Neuron (in vitro differentiated cells): ENCODE results near the gene PDE3B.
"Not testable (repeated sequence)": the region's sequence is repeated elsewhere in the genome, so short reads cannot be mapped to it uniquely, and the experiment has no call there.

ENCODE experiments used
- H2AFZ ChIP-seq: one replicate; pipeline ENCODE4 v1.6.1; 2013; ENCODE audit warnings: low read depth, mild to moderate bottlenecking, inconsistent platforms, low read length, moderate library complexity
- H3K27me3 ChIP-seq: one replicate; pipeline ENCODE4 v1.6.1; 2013; ENCODE audit warnings: low read length; ENCODE audit not compliant: insufficient read depth
- H3K36me3 ChIP-seq: one replicate; pipeline ENCODE4 v1.6.1; 2013; ENCODE audit warnings: low read length; ENCODE audit not compliant: insufficient read depth
- H3K4me1 ChIP-seq: one replicate; pipeline ENCODE4 v1.6.1; 2013; ENCODE audit warnings: low read length; ENCODE audit not compliant: insufficient read depth
- H3K4me3 ChIP-seq: 2 replicates; pipeline ENCODE4 v1.5.1; 2013; ENCODE audit warnings: mild to moderate bottlenecking, low read length, moderate library complexity
- H3K9me3 ChIP-seq: one replicate; pipeline ENCODE4 v1.6.1; 2013; ENCODE audit warnings: low read length

The PDE3B gene

DNA sequence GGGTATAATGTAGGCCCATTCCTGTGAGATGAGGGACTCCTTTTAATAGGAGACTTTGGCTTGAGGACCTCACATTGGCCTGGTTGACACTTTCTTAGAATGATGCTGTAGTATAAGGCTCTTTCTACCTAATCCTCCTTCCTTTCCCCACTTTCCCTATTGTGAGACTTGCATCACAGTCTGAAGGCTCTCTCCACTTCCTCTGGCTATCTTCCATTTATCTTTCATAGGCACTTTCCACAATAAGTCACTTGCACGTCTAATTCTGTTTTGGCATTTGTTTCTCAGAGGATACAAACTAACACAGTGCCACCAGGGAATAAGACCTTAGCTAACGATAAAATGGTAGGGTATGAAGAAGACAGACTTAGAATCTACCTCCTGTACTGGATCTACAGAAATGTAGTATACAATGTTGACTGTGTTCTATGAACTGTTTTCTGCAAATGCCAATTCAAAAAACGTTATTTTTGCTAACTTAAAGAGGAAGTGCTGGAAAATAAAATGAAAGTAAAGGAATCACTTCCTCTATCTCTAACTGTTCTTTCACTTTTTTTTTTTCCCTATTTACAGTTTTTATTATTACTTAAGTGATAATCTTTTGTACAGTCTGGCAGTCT, 17.9 kb upstream of the PDE3B start:
- no peak overlapping the region for H3K4me3 ChIP-seq
- no peaks in the 10 kb centered on the region for H3K27me3 ChIP-seq
- no peaks in the 10 kb centered on the region for H3K4me1 ChIP-seq
- H2AFZ ChIP-seq, result no peak overlapping the region
- H3K36me3 ChIP-seq, result no peaks in the 10 kb centered on the region
- peaks cover 2% of the 10 kb centered on the region for H3K9me3 ChIP-seq

DNA sequence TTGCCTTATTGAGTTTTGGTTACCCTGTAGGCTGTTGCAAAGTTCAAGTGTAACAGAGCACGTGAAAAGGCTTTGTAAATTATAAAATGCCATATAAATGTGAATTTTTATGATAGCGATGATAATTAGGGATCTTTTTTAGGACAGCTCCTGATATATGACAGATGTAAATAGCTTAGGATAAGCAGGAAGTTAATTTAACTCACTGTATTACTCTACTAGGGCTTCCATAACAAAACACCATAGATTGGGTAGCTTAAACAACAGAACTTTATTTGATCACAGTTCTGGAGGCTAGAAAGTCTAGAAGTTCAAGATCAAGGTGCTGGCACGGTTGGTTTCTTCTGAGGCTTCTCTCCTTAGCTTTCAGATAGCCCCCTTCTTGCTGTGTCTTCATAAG, 17.0 kb upstream of the PDE3B start:
- H3K4me1 ChIP-seq, result no peaks in the 10 kb centered on the region
- peaks cover 2% of the 10 kb centered on the region for H3K9me3 ChIP-seq
- H3K36me3 ChIP-seq, result no peaks in the 10 kb centered on the region
- H3K4me3 ChIP-seq, result no peak overlapping the region
- no peaks in the 10 kb centered on the region for H3K27me3 ChIP-seq
- no peak overlapping the region for H2AFZ ChIP-seq

DNA sequence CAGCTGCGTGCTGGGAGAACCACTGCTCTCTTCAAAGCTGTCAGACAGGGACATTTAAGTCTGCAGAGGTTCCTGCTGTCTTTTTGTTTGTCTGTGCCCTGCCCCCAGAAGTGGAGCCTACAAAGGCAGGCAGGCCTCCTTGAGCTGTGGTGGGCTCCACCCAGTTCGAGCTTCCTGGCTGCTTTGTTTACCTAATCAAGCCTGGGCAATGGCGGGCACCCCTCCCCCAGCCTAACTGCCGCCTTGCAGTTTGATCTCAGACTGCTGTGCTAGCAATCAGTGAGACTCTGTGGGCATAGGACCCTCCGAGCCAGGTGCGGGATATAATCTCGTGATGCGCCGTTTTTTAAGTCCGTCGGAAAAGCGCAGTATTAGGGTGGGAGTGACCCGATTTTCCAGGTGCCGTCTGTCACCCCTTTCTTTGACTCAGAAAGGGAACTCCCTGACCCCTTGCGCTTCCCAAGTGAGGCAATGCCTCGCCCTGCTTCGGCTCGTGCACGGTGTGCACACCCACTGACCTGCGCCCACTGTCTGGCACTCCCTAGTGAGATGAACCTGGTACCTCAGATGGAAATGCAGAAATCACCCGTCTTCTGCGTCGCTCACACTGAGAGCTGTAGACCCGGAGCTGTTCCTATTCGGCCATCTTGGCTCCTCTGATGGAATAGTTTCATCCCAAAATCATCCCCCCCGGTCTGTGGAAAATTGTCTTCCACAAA, 9.9 kb upstream of the PDE3B start:
- H2AFZ ChIP-seq, H3K4me1 ChIP-seq, H3K36me3 ChIP-seq, H3K4me3 ChIP-seq, H3K9me3 ChIP-seq, H3K27me3 ChIP-seq: not testable (repeated sequence)

DNA sequence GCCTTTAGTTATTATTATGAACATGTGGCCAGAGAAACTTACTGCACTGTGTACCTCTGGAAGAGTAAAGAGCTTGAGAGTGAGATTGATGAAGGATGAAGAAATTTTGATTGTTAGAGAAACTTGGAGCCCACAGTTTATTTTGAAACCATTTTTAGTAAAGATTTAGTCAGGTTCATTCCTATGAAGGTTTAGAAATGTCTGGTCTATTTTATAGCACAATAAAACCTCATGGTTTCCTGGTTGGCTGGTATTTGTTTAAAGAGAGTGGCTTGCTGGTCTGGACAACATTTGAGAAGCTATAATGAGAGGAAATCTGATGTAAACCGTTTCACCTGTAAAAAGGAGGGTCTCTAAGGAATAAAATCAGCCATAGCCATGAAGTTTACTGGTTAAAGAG, 8.8 kb upstream of the PDE3B start:
- no peaks in the 10 kb centered on the region for H3K27me3 ChIP-seq
- H3K36me3 ChIP-seq, result no peaks in the 10 kb centered on the region
- H2AFZ ChIP-seq, result no peak overlapping the region
- no peak overlapping the region for H3K4me3 ChIP-seq
- no peaks in the 10 kb centered on the region for H3K4me1 ChIP-seq
- no peaks in the 10 kb centered on the region for H3K9me3 ChIP-seq

DNA sequence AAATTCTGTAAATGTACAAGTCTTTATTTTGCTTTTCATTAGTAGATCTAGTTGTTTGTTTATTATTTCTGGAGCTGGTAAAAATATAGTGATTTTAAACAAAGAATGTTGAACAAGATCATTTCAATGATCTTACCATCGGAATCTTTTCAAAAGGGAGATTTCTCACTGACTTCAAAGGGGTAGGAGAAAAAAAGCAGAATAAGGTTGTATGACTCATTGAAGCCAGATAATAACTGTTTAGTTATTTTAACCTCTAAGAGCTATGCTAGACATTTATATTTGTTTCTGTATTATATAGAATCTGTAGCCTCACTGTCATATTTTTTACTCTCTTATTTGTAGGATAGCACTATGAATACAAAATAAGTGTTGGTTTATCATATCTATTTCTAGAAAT, 8.1 kb upstream of the PDE3B start:
- H3K36me3 ChIP-seq, result no peaks in the 10 kb centered on the region
- H3K4me3 ChIP-seq, result no peak overlapping the region
- no peak overlapping the region for H2AFZ ChIP-seq
- no peaks in the 10 kb centered on the region for H3K9me3 ChIP-seq
- no peaks in the 10 kb centered on the region for H3K4me1 ChIP-seq
- no peaks in the 10 kb centered on the region for H3K27me3 ChIP-seq

DNA sequence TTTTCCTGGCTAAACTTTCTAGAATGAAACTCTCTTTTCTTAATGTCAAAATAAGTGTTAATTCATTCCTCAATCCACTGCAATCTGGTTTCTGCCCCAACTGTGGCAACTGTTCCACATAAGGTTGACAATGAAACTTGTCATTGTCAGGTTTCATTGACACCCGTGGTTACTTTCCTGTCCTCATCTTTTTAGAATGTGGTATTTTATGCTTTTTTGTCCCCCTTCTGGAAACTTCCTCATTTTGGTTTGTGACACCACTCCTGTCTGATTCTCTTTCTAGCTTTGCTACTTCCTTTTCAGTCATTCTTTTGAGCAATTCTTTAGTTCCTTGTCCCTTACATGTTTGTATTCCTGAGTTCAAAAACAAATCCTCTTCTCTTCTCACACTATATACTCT, 7.5 kb upstream of the PDE3B start:
- Histone ChIP-seq H3K36me3 (no peaks in the 10 kb centered on the region), H2AFZ (no peak overlapping the region), H3K4me1 (no peaks in the 10 kb centered on the region), H3K27me3 (no peaks in the 10 kb centered on the region), H3K4me3 (no peak overlapping the region), H3K9me3 (no peaks in the 10 kb centered on the region)

DNA sequence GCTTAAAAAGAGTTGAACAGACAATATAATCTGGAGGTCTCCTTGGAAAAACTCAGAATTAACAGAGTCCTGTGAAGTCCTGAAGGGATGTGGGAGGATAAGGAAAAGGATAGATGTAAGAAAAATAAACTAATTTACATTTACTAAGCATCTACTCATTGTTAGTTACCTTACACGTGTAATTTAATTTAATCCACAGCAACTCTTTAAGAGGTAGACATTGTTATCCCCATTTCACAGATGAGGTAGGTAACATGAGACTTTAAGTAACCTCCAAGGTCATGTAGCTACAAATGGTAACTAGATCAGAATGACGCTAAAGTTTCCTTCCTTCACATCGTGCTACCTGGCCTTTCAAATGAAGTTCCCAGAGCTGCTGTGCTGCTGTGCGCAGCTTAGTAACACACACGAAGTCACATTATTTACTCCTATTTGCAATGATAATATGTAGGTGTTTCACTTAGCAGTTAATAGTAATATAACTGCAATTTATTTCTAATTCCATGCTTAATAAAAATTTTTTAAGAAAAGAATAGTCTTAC, 5.7 kb upstream of the PDE3B start:
- Histone ChIP-seq H3K36me3 (no peaks in the 10 kb centered on the region), H3K27me3 (no peaks in the 10 kb centered on the region), H3K4me1 (no peaks in the 10 kb centered on the region), H3K9me3 (no peaks in the 10 kb centered on the region), H2AFZ (no peak overlapping the region), H3K4me3 (no peak overlapping the region)

DNA sequence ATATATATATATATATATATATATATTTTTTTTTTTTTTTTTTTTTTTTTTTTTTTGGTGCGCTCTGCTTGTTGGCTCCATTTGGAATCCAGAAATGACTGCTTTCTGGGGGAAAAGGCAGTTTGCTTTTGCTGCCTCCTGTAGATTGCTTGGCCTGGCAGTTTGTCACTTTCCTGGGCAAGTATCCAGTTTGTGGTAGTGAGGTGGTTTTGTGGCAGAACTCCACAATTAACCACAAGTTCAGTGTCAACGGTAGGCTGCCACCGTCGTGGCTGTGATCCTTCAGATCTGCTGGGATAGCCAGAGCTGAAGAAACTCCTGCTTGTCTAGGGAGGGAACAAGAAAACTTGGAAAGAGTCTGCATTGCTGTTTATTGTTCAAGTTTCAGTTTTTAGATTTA, 5.0 kb upstream of the PDE3B start:
- Histone ChIP-seq H3K4me3 (no peak overlapping the region), H3K27me3 (no peaks in the 10 kb centered on the region), H3K4me1 (peaks cover 4% of the 10 kb centered on the region), H3K36me3 (no peaks in the 10 kb centered on the region), H2AFZ (no peak overlapping the region), H3K9me3 (no peaks in the 10 kb centered on the region)

DNA sequence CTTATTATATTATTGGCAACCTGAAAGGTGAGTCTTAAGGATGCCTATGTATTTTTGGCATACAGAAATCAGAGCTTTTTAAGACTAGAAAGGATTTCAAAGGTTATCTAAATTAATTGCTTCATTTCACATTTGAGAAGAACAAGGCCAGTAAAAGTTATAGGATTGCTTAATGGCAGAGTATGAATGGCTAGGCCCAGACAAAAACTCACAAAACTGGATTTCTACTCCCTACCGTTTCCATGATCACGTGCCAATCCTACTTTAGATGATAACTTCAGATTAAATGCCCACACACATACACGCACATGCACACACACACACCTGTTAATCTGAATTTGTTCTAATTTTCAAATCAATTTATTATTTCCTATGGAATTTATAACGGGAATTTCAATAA, 1.8 kb upstream of the PDE3B start:
- H3K9me3 ChIP-seq, result no peaks in the 10 kb centered on the region
- no peaks in the 10 kb centered on the region for H3K27me3 ChIP-seq
- no peaks in the 10 kb centered on the region for H3K36me3 ChIP-seq
- H3K4me1 ChIP-seq, result peaks cover 14% of the 10 kb centered on the region
- H2AFZ ChIP-seq, result no peak overlapping the region
- H3K4me3 ChIP-seq, result no peak overlapping the region

DNA sequence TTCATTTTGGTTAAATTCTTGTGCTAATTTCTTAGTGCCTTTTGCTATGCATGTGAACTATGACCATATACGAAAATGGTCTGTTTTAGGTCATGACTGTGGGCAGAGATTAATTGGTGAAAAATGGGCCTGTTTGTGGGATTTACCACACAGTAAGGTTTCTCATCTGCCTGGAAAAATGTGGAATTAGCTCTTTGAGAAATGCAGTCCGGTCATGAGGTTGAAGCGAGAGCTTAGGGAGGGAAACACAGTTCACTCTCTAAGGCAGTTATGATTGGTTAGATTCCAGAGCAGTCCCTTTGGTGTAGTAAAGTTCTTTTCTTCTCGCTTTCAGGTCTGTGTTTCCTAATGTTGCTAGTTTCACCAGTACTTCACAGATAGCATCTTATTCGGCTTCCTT, 1.2 kb upstream of the PDE3B start:
- H3K4me1 ChIP-seq, result peaks cover 18% of the 10 kb centered on the region
- H3K9me3 ChIP-seq, result no peaks in the 10 kb centered on the region
- no peak overlapping the region for H2AFZ ChIP-seq
- no peaks in the 10 kb centered on the region for H3K36me3 ChIP-seq
- H3K4me3 ChIP-seq, result no peak overlapping the region
- no peaks in the 10 kb centered on the region for H3K27me3 ChIP-seq

DNA sequence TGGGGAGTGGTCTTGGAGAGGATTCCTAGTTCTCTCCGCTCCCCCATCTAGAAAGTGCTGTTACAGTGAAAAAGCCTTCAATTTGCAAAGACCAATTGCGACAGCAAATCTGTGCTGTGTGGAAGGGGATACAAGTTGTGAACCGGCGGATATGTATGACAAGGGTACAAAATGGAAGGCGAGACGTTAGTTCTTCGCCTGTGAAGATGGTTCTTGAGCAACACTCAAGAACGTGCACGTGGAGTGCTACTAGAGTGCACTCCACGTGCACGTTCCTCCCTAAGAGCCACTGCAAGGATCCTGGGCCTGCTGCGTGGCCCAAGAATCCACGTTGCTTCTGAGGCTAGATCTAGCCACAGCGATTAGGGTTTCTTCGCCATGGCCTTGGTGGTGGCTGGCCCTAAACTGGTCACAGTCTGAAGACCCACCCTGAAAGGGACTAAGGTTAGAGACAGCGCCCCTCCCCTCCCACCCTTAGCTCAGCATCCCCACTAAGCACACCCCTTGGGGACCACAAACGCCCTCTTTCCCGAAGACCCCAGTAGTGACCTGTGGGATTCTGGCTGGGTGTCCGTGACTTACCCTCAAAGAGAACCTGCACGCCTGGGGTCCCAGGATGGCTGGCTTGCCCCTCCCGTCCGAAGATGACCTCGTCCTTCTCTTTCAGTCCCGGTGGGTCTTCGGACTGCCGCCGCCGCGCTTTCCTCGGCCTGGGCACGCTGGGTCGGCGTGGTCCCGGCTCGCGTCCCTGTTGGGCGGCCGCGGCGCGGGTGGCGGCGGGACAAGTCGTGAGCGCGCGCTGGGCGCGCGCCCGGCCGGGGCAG, 519 bp upstream of the PDE3B start:
- Histone ChIP-seq H3K27me3 (no peaks in the 10 kb centered on the region), H3K4me1 (peaks cover 23% of the 10 kb centered on the region), H3K4me3 (peak overlapping the region; percentile 68), H3K9me3 (no peaks in the 10 kb centered on the region), H3K36me3 (no peaks in the 10 kb centered on the region), H2AFZ (peak overlapping the region; percentile 97)

DNA sequence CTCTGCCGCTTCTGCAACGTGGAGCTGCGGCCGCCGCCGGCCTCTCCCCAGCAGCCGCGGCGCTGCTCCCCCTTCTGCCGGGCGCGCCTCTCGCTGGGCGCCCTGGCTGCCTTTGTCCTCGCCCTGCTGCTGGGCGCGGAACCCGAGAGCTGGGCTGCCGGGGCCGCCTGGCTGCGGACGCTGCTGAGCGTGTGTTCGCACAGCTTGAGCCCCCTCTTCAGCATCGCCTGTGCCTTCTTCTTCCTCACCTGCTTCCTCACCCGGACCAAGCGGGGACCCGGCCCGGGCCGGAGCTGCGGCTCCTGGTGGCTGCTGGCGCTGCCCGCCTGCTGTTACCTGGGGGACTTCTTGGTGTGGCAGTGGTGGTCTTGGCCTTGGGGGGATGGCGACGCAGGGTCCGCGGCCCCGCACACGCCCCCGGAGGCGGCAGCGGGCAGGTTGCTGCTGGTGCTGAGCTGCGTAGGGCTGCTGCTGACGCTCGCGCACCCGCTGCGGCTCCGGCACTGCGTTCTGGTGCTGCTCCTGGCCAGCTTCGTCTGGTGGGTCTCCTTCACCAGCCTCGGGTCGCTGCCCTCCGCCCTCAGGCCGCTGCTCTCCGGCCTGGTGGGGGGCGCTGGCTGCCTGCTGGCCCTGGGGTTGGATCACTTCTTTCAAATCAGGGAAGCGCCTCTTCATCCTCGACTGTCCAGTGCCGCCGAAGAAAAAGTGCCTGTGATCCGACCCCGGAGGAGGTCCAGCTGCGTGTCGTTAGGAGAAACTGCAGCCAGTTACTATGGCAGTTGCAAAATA, 816 bp downstream of the PDE3B start:
- H3K4me1 ChIP-seq, result peaks cover 31% of the 10 kb centered on the region
- H3K27me3 ChIP-seq, result no peaks in the 10 kb centered on the region
- peak overlapping the region; percentile 97 for H2AFZ ChIP-seq
- H3K9me3 ChIP-seq, result no peaks in the 10 kb centered on the region
- no peaks in the 10 kb centered on the region for H3K36me3 ChIP-seq
- H3K4me3 ChIP-seq, result peak overlapping the region; percentile 68
